Smooth muscle cell of the coronary artery (primary cell): ENCODE data around the gene ABCD1. TPM values are rescaled to one million over a fixed set of nuclear protein-coding genes. Genes with fewer than 3 reads are reported as not detected.

Experiments used
- total RNA-seq: library from RNA; depleted of rRNA; stranded (reverse); fragments of >200 nt; gene quantifications from 2 replicates; pipeline ENCODE4 v1.2.3, GENCODE V29; 2014; ENCODE audit warnings: low replicate concordance

The ABCD1 gene
- total RNA-seq, result 8.4 and 13.5 TPM in 2 replicates

GRCh38 chrX:153724252-153725038 is at the start of gene ABCD1, which contains the start of gene BCAP31:
ABCD1 (plus strand) TSS chrX:153724856; CDS start chrX:153725267, 411 bp downstream.
BCAP31 (minus strand) TSS chrX:153724387; CDS start chrX:153723244, 1,143 bp downstream.

GRCh38 chrX:153687121-153688039 is 37.3 kb upstream of the ABCD1 start, which contains the start of gene SLC6A8:
SLC6A8 (plus strand) TSS chrX:153687926; CDS start chrX:153688575, 649 bp downstream.

GRCh38 chrX:153763989-153764755 is 39.5 kb downstream of the ABCD1 start, which contains the start of gene PLXNB3:
PLXNB3 (plus strand) TSS chrX:153764249; CDS start chrX:153765536, 1,287 bp downstream.

GRCh38 chrX:153780678-153781427 is 56.2 kb downstream of the ABCD1 start, which contains the start of gene SRPK3:
SRPK3 (plus strand) TSS chrX:153781041; CDS start chrX:153781087, 46 bp downstream.

Other genes starting within 250 kb of the ABCD1 start
- gene BGN, start 229.9 kb upstream of the ABCD1 start, total RNA-seq, result 10.5 and 118 TPM in 2 replicates
- gene ATP2B3, start 207.2 kb upstream of the ABCD1 start, total RNA-seq, result under 0.01 TPM in 2 replicates
- 19.8 and 43.8 TPM in 2 replicates for gene CCNQ, start 125.7 kb upstream of the ABCD1 start, total RNA-seq
- gene DUSP9, start 77.7 kb upstream of the ABCD1 start, total RNA-seq, result not detected in 2 replicates
- gene PNCK, start 51.0 kb upstream of the ABCD1 start, total RNA-seq, result 0.30 and 0.47 TPM in 2 replicates
- 10.8 TPM in 2 replicates for gene SLC6A8, start 36.9 kb upstream of the ABCD1 start, total RNA-seq
- 152 and 188 TPM in 2 replicates for gene BCAP31, start 469 bp upstream of the ABCD1 start, total RNA-seq
- 2.5 and 4.1 TPM in 2 replicates for gene PLXNB3, start 39.4 kb downstream of the ABCD1 start, total RNA-seq
- gene SRPK3, start 56.2 kb downstream of the ABCD1 start, total RNA-seq, result under 0.01 and 0.30 TPM in 2 replicates
- 54.6 and 96.1 TPM in 2 replicates for gene IDH3G, start 69.5 kb downstream of the ABCD1 start, total RNA-seq
- gene SSR4, start 69.8 kb downstream of the ABCD1 start, total RNA-seq, result 188 and 219 TPM in 2 replicates
- gene PDZD4, start 105.7 kb downstream of the ABCD1 start, total RNA-seq, result 0.08 and 1.1 TPM in 2 replicates
- 0.08 and 0.23 TPM in 2 replicates for gene L1CAM, start 161.3 kb downstream of the ABCD1 start, total RNA-seq
- 0.12 TPM in 1 of 2 replicates, not detected in the other for gene AVPR2, start 179.8 kb downstream of the ABCD1 start, total RNA-seq
- 0.90 and 2.7 TPM in 2 replicates for gene ARHGAP4, start 201.4 kb downstream of the ABCD1 start, total RNA-seq
- gene NAA10, start 210.2 kb downstream of the ABCD1 start, total RNA-seq, result 45.5 and 56.5 TPM in 2 replicates
- gene RENBP, start 219.8 kb downstream of the ABCD1 start, total RNA-seq, result 5.5 and 25.5 TPM in 2 replicates
- gene HCFC1, start 247.0 kb downstream of the ABCD1 start, total RNA-seq, result 6.0 and 8.2 TPM in 2 replicates
- 7.1 and 10.1 TPM in 2 replicates for gene TMEM187, start 247.9 kb downstream of the ABCD1 start, total RNA-seq